ENCODE measurements around the gene ZNF701. TPM values are rescaled to one million over a fixed set of nuclear protein-coding genes. Genes with fewer than 3 reads are reported as not detected.
"Not testable (repeated sequence)": the region's sequence is repeated elsewhere in the genome, so short reads cannot be mapped to it uniquely, and the experiment has no call there.

Gene ZNF701
- total RNA-seq, 4 donors from 2014 or later, result 11.7 to 16.2 (median 12.6) TPM

DNA sequence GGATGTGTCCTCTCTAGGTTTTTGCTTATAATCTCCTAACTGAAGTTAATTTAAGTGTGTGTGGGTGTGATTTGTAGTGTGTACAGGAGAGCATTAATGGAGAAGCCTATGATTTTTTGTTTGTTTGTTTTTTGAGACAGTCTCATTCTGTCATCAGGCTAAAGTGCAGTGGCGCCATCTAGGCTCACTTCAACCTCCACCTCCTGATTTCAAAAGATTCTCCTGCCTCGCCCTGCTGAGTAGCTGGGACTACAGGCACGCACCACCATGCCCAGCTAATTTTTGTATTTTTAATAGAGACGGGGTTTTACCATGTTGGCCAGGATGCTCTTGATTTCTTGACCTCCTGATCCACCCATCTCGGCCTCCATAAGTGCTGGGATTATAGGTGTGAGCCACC, 20.6 kb downstream of the ZNF701 start:
- TF ChIP-seq, protein P1, sequence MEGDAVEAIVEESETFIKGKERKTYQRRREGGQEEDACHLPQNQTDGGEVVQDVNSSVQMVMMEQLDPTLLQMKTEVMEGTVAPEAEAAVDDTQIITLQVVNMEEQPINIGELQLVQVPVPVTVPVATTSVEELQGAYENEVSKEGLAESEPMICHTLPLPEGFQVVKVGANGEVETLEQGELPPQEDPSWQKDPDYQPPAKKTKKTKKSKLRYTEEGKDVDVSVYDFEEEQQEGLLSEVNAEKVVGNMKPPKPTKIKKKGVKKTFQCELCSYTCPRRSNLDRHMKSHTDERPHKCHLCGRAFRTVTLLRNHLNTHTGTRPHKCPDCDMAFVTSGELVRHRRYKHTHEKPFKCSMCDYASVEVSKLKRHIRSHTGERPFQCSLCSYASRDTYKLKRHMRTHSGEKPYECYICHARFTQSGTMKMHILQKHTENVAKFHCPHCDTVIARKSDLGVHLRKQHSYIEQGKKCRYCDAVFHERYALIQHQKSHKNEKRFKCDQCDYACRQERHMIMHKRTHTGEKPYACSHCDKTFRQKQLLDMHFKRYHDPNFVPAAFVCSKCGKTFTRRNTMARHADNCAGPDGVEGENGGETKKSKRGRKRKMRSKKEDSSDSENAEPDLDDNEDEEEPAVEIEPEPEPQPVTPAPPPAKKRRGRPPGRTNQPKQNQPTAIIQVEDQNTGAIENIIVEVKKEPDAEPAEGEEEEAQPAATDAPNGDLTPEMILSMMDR (IDR thresholded peaks at IDR 0.05), result no peak
- TF ChIP-seq EP300 (IDR thresholded peaks at IDR 0.05), result no peak
- no peak for TF ChIP-seq POLR2AphosphoS5 (IDR thresholded peaks at IDR 0.05)
- TF ChIP-seq POLR2A (IDR thresholded peaks at IDR 0.05), result no peak
- no peaks in the 10 kb centered on the region for H3K9me3 ChIP-seq
- H3K4me1 ChIP-seq, result no peaks in the 10 kb centered on the region
- no peak for DNase-seq (ENCODE audit: low spot score in 2 of 2)
- no peak overlapping the region for H3K4me3 ChIP-seq
- peaks cover 39% of the 10 kb centered on the region for H3K36me3 ChIP-seq
- 92% methylated on average over 5 of the region's 5 CpGs for WGBS
- no peaks in the 10 kb centered on the region for H3K27me3 ChIP-seq
- H3K27ac ChIP-seq, result no peak overlapping the region

DNA sequence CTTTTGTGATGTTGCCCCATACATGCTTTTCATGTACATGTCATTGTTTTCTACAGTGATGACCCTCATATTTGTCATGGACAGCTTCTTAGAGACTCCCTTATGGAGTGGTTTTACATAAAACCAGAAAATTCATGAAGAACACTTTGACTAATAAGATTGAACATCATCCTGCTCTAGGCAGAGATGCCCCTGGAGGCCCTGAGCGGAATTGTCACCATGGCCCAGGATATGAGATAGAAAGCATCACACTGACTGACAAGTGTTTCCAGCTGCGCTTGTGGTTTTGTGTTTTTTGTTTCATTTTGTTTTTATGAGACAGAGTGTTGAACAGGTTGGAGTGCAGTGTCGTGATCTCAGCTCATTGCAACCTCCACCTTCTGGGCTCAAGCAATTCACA, 22.2 kb downstream of the ZNF701 start:
- H3K9me3 ChIP-seq, result no peaks in the 10 kb centered on the region
- H3K4me3 ChIP-seq, result no peak overlapping the region
- TF ChIP-seq POLR2AphosphoS5 (IDR thresholded peaks at IDR 0.05) (no peak), EP300 (IDR thresholded peaks at IDR 0.05) (no peak), POLR2A (IDR thresholded peaks at IDR 0.05) (no peak)
- TF ChIP-seq, protein P1 (IDR thresholded peaks at IDR 0.05), result no peak

DNA sequence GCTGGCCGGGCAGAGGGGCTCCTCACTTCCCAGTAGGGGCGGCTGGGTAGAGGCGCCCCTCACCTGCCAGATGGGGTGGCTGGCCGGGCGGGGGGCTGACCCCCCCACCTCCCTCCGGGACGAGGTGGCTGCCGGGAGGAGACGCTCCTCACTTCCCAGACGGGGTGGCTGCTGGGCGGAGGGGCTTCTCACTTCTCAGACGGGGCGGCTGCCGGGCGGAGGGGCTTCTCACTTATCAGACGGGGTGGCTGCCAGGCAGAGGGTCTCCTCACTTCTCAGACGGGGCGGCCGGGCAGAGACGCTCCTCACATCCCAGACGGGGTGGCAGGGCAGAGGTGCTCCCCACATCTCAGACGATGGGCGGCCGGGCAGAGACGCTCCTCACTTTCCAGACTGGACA, 23.4 kb downstream of the ZNF701 start:
- 96% methylated on average over 10 of the region's 25 CpGs for WGBS
- H3K36me3 ChIP-seq, result peaks cover 40% of the 10 kb centered on the region
- H3K27me3 ChIP-seq; DNase-seq (ENCODE audit: low spot score in 2 of 2); H3K9me3 ChIP-seq; H3K4me3 ChIP-seq; H3K4me1 ChIP-seq; H3K27ac ChIP-seq: not testable (repeated sequence)

More for the DNA sequence above, 22.2 kb downstream of the ZNF701 start:
- Histone ChIP-seq H3K27me3 (no peaks in the 10 kb centered on the region), H3K27ac (no peak overlapping the region), H3K4me1 (no peaks in the 10 kb centered on the region), H3K36me3 (peaks cover 43% of the 10 kb centered on the region)
- WGBS, result 92% methylated on average over 3 of the region's 3 CpGs
- no peak for DNase-seq (ENCODE audit: low spot score in 2 of 2)

DNA sequence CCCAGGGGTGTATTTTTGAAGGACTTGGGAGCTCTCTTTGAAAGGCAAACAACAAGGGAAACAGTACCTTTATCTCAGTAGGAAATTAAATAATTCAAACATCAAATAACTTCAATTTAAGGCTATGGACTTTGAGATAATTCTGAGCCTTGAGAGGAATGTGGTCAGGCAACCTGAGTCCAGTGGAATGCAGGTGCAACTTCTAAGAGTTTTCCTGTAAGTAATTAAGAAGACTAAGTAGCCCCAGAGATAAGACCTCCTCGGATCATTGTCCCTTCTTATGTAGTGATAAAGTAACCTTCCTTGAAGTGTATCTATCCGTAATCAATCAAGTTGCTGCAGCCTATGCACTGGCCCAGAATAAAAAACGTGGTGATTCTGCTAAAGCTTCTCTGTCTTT, 29.2 kb downstream of the ZNF701 start:
- 77% methylated on average over 3 of the region's 3 CpGs for WGBS
- no peak overlapping the region for H3K4me3 ChIP-seq
- DNase-seq (ENCODE audit: low spot score in 2 of 2), result no peak
- peaks cover 17% of the 10 kb centered on the region for H3K36me3 ChIP-seq
- H3K27ac ChIP-seq, result no peak overlapping the region
- no peaks in the 10 kb centered on the region for H3K27me3 ChIP-seq
- peaks cover 18% of the 10 kb centered on the region for H3K4me1 ChIP-seq
- H3K9me3 ChIP-seq, result no peaks in the 10 kb centered on the region
- TF ChIP-seq EP300 (IDR thresholded peaks at IDR 0.05) (no peak), POLR2AphosphoS5 (IDR thresholded peaks at IDR 0.05) (no peak), POLR2A (IDR thresholded peaks at IDR 0.05) (no peak)
- TF ChIP-seq, protein P1 (IDR thresholded peaks at IDR 0.05), result no peak

DNA sequence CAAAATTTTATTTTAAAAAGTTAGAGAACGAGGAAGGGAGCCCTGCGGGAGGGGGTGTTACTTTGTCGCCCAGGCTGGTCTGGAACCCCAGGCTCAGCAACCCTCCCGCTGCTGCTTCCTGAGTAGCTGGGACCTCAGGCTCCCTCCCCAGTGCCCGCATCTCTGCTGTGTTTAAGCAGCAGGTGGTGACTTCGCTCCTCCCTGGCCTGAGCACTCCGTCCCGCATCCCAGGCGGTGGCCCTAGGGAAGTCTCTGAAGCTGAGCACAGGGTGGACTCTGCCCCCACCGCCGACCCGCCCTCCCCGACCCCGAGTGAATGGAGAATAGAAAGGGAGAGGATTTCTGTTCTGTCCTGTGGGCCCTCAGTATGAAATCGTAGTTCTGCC, 30.5 kb downstream of the ZNF701 start:
- Histone ChIP-seq H3K4me1 (peaks cover 18% of the 10 kb centered on the region), H3K9me3 (no peaks in the 10 kb centered on the region), H3K27ac (peak overlapping the region; percentile 35), H3K36me3 (peaks cover 11% of the 10 kb centered on the region), H3K27me3 (no peaks in the 10 kb centered on the region), H3K4me3 (peak overlapping the region; percentile 59)
- WGBS, result 0% methylated on average over 5 of the region's 15 CpGs
- DNase-seq (ENCODE audit: low spot score in 2 of 2), result peak; percentile 63 to 81
- TF ChIP-seq POLR2AphosphoS5 (IDR thresholded peaks at IDR 0.05), result no peak

DNA sequence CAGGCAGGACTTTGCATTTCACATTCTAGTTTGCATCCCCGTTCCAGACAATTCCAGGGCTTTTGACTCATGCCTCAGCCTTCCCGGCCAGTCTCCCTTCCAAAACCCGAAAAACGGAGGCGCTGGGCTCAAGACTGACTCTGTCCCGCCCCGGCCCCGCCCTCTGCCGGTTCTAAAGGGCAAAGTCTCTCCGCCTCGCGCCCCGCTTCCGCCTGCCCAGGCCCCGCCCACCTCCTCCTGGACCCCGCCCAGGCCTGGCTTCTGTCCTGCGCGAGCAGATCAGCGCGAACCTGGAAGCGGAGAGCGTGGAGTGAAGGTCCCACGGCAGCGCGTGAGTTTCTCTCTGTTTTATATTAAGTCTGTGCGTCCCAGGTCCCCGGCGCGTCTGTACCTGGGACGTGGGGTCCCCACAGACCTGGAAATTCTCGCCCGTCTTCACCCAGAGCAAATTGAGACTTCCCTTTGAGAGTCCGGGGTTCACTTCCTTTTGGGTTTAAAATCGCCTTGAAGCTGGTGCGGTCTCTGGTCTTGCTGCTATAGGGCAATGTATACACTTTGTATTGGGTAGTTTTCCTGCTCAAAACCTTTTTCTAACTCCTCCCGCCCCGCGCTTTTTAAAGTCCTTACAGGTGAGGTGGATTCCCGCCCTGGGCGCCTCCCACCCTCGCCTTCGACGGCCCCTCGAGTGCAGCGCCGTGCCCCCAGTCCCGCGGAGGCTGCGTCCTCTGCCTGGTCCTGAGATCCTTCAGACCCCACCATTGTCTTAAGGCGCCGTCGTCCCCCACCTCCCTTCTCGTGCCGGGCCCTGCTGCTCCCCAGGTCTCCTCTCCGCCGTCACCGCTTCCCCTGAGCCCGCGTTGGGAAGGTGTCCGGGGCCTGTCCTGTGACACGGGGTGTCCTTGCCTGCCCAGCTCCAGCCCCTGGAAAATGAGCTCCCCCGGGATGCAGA, 31.2 kb downstream of the ZNF701 start:
- 2% methylated on average over 35 of the region's 62 CpGs for WGBS
- TF ChIP-seq, protein P1 (IDR thresholded peaks at IDR 0.05), result peak in 1 of 2 donors; percentile 58
- no peak for TF ChIP-seq POLR2A (IDR thresholded peaks at IDR 0.05)
- Histone ChIP-seq H3K27ac (peak overlapping the region; percentile 36), H3K27me3 (no peaks in the 10 kb centered on the region), H3K36me3 (peaks cover 5% of the 10 kb centered on the region), H3K4me3 (peak overlapping the region; percentile 59), H3K4me1 (peaks cover 18% of the 10 kb centered on the region), H3K9me3 (no peaks in the 10 kb centered on the region)
- DNase-seq (ENCODE audit: low spot score in 2 of 2), result peak; percentile 96 to 97

DNA sequence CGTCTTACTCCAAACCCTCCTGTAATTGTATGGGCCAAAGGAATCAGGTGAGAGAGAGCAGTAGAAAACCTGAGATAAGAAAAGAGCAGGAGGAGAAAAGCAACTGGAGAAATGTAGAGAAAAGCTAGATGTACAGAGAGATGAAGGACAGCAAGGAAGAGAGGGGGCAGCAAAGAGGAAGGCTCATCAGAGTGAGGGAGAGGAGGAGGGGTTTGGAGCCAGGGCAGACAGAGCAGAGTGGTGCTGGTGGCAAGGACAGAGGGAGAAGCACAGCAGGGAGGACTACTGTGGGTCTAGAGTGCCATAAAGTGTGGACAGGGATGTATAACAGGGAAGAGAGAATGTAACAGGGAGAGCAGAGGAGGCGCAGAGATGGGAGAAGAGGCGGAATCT, 31.9 kb downstream of the ZNF701 start:
- H3K4me1 ChIP-seq, result peaks cover 18% of the 10 kb centered on the region
- peak overlapping the region; percentile 36 for H3K27ac ChIP-seq
- not testable (repeated sequence) for H3K36me3 ChIP-seq; H3K9me3 ChIP-seq; H3K27me3 ChIP-seq; DNase-seq (ENCODE audit: low spot score in 2 of 2)
- WGBS, result 57% methylated on average over 3 of the region's 3 CpGs
- peak overlapping the region; percentile 59 for H3K4me3 ChIP-seq

Measured in suprapubic skin (tissue), 4 donors.